Heart right ventricle (tissue), 16 donors: ENCODE measurements around the gene ABCB9. TPM values are rescaled to one million over a fixed set of nuclear protein-coding genes. Genes with fewer than 3 reads are reported as not detected.

Experiments
- ATAC-seq, 8 donors: fragments of 200-7000 bp; cut with Tn5 transposase; one replicate each; pipeline ENCODE4 v1.9.1; 2020; ENCODE audit warnings: mild to moderate bottlenecking in 8 of 8, moderate library complexity in 8 of 8, moderate number of reproducible peaks in 1 of 8
- DNase-seq, 2 donors: peaks; one replicate each; pipeline ENCODE4 v3.0.0-alpha.2; 2020
- H3K27ac ChIP-seq, 10 donors: fragments of 200-600 bp; sonication (generic) in 2 of 10; one replicate each; pipeline versions ENCODE4 v1.5.0 to v1.8.0; 2020 to 2022; ENCODE audit warnings: mild to moderate bottlenecking in 3 of 10
- H3K27me3 ChIP-seq, 7 donors: fragments of 200-600 bp; one replicate each; pipeline ENCODE4 v1.8.0; 2021 to 2022; ENCODE audit warnings: mild to moderate bottlenecking in 2 of 7
- H3K36me3 ChIP-seq, 9 donors: fragments of 200-600 bp; sonication (generic) in 1 of 9; one replicate each; pipeline versions ENCODE4 v1.5.0 to v1.8.0; 2020 to 2022; ENCODE audit warnings: mild to moderate bottlenecking in 2 of 9
- H3K4me1 ChIP-seq, 9 donors: fragments of 200-600 bp; sonication (generic) in 1 of 9; one replicate each; pipeline versions ENCODE4 v1.5.0 to v1.8.0; 2020 to 2022; ENCODE audit warnings: mild to moderate bottlenecking in 4 of 9
- H3K4me3 ChIP-seq, 10 donors: fragments of 200-600 bp; sonication (generic) in 2 of 10; one replicate each; pipeline versions ENCODE4 v1.5.0 to v1.8.0; 2020 to 2022; ENCODE audit warnings: mild to moderate bottlenecking in 7 of 10, moderate library complexity in 2 of 10
- H3K9me3 ChIP-seq, 11 donors: fragments of 200-600 bp in 10 of 11; sonication (generic) in 2 of 11; one replicate each; pipeline versions ENCODE4 v1.5.0 to v1.8.0; 2013 to 2022; ENCODE audit warnings: mild to moderate bottlenecking in 2 of 11, control low read depth in 1 of 11, moderate library complexity in 1 of 11
- WGBS, 2 donors: extraction: QIAGEN DNeasy Blood & Tissue Kit; methylation state at CpG; one replicate each; pipeline ENCODE4 v1.1.7; 2013; ENCODE audit warnings: inconsistent platforms in 1 of 2; 5-methylcytosine and 5-hydroxymethylcytosine counted together
- intact Hi-C, 10 donors: fragments of 100-400 bp; cut with DNase I; formaldehyde crosslinking; loops; one replicate each; pipeline versions ENCODE4 v1.11.1 to v1.14.2; 2022
- polyA plus RNA-seq, 2 donors: library from polyadenylated mRNA; stranded (reverse); fragments of 200-250 nt; gene quantifications; one replicate each; pipeline ENCODE4 v1.2.3, GENCODE V29; 2013
- total RNA-seq, 10 donors: library from RNA; stranded (reverse); fragmentation: NEBNext Ultra II Directional in 3 of 10; extraction: Animal tissue kit (Norgen Biotek cat#: 25700) in 3 of 10; gene quantifications; one replicate each; pipeline versions ENCODE4 v1.2.1 to v1.2.4, GENCODE V29; 2021 to 2023
- TF ChIP-seq, protein P1 (sequence below), 9 donors: fragments of 200-600 bp; sonication (generic) in 2 of 9; IDR thresholded peaks; one replicate each; pipeline versions ENCODE4 v1.5.0 to v1.8.0; 2021 to 2022; ENCODE audit warnings: antibody characterized with exemption in 9 of 9, mild to moderate bottlenecking in 5 of 9, moderate library complexity in 1 of 9
- donor health status: Arrhythmogenic right ventricular cardiomyopathy.
- donor health status: ischemic (EF 13 %, LVEDD 7.1; RV severe dilation, severe dysfunction).
- donor health status: healthy with polysubstance abuse.
- donor health status: DM: no; HTN: yes; CAD: no.
- donor health status: DM: no; HTN: no; CAD: no.
- donor health status: ischemic (EF 25% LVEDD 6.9; RV normal size, moderate dysfunction).
- donor health status: ischemic (EF 25% LVEDD 5.7; RV mildly dilated, moderate dysfunction).
- donor health status: healthy.
- donor health status: DM: yes; HTN: yes; CAD: no.
- donor health status: Ischemic cardiomyopathy.
- donor health status: ischemic (EF 35%, LVEDD 5.7; RV mildly dilated, moderate dysfunction).
- donor health status: nonischemic (EF 11% LVEDD 7.7; RV severe dilation, severe dysfunction).
- donor health status: DM: yes; HTN: yes; CAD: no.
- donor health status: PGD.
- donor health status: ischemic (EF 29% LVEDD 5.4; RV normal size, mild dysfunction).
- donor health status: nonischemic (EF 23%, LVEDD 6.1; RV moderate dilation, normal function).

Gene ABCB9
- total and polyA plus RNA-seq, 12 donors: 1.9 to 6.0 (median 4.5) TPM

DNA sequence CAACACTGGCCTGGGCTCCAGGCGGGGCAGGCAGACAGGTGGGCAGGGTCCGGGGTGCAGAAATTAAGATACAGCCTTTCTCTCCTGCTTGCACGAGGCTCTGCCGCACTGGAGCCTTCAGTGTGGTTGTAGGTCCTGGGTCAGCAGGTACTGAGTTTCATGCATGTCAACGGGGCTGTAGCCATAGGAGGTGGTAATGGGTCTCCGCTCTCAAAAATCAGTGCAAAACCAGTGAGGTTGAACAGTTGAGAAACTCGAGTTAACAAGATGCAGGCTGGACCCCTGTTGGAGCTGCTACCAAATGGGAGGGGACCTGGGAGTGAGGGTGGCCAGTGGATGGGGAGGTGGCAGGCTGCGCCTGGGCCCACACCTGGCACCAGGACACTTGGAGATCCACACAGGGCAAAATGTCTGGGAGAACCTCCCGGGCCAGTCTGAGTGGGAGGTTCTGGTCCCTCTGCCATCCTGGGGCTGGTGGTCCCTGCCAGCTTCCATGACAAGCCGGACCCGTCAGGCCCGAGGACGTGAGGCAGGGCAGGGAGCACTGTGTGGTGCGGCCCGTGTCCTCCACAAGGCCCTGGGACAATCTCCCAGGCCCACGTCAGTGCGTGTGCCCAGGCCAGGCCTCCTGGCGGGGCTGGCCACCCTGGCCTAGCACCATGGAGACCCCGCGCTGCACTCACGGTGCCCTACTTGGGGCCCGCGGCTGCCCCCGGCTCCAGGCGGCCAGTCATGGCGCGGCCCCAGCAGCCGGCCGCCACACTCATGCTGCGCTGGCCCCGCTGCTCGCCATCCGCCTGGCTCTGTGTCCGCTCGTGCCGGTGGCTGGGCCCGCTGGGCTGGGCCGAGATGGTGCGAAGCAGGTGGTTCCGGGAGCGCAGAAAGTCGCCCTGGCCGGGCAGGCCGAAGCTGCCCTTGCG lies 19.3 kb upstream of the ABCB9 start:
- TF ChIP-seq, protein P1, sequence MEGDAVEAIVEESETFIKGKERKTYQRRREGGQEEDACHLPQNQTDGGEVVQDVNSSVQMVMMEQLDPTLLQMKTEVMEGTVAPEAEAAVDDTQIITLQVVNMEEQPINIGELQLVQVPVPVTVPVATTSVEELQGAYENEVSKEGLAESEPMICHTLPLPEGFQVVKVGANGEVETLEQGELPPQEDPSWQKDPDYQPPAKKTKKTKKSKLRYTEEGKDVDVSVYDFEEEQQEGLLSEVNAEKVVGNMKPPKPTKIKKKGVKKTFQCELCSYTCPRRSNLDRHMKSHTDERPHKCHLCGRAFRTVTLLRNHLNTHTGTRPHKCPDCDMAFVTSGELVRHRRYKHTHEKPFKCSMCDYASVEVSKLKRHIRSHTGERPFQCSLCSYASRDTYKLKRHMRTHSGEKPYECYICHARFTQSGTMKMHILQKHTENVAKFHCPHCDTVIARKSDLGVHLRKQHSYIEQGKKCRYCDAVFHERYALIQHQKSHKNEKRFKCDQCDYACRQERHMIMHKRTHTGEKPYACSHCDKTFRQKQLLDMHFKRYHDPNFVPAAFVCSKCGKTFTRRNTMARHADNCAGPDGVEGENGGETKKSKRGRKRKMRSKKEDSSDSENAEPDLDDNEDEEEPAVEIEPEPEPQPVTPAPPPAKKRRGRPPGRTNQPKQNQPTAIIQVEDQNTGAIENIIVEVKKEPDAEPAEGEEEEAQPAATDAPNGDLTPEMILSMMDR (IDR thresholded peaks at IDR 0.05): no peak
- no peaks in the 10 kb centered on the region for H3K27me3 ChIP-seq
- H3K36me3 ChIP-seq: peaks cover 0 to 78% (median 10%) of the 10 kb centered on the region in 9 donors
- intact Hi-C loops: loop anchor here in 5 of 10 donors (10.0 kb wide), 2 partner anchors 159 to 169 kb away; partner anchors contain the start of gene PITPNM2 (in 4 of the 5)
- DNase-seq: no peak
- H3K4me3 ChIP-seq: peak overlapping the region in 2 of 10 donors; percentile 21 to 43
- WGBS, 2 donors: 89 to 91% methylated on average over 45 of the region's 45 CpGs
- peaks cover 26 to 47% (median 45%) of the 10 kb centered on the region in 9 donors for H3K4me1 ChIP-seq
- peak in 1 of 8 donors; percentile 1 for ATAC-seq
- H3K9me3 ChIP-seq: no peaks in the 10 kb centered on the region
- peak overlapping the region in 9 of 10 donors; percentile 5 to 82 (median 63) for H3K27ac ChIP-seq

DNA sequence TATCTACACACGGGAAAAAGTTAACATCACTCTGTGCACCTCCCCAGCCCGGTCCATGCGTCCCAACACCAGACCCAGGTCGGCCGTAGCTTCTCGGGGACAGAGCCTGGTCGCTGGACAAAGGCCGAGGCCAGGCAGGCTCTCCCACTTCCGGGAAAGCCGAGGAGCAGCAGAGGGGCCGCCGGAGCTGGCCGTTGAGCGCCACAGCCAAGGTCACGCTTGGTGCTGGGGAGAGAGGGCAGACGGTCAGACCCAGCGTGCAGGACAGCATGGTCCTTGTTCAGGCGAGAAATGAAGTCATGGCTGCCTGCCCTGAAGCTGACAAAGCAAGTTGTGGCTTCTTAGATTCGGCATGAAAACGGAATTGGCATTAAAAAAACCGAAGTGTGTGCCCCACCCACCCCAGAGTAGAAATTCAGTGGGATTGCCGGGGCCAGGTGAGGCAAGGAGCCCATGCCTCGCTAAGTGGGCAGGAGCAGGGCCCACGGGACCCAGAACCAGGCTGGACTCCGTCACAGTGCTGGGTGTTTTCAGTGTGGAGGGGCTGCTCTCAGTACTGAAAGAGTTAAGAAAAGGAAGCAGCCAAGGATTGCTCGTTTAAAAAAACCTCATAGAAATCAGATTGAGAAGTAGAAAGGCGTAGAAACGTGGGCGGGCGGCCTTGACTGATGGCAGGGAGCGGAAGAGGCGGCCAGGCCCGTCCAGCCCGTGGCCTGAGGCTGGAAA lies 18.5 kb upstream of the ABCB9 start:
- intact Hi-C loops: loop anchor here (5.0 to 10.0 kb wide), 6 partner anchors 160 to 253 kb away; partner anchors contain the start of genes PITPNM2 (in 5 of the 10), MPHOSPH9 (in 3 of the 10) and MTRFR (in 3 of the 10)
- H3K4me1 ChIP-seq: peaks cover 26 to 52% (median 49%) of the 10 kb centered on the region in 9 donors
- DNase-seq (peak in 1 of 2 donors; percentile 69), ATAC-seq (peak in 6 of 8 donors; percentile 4 to 41 (median 21))
- 27 to 42% methylated on average over 34 of the region's 34 CpGs for WGBS, 2 donors
- no peaks in the 10 kb centered on the region for H3K27me3 ChIP-seq
- TF ChIP-seq, protein P1 (IDR thresholded peaks at IDR 0.05): no peak
- H3K27ac ChIP-seq: peak overlapping the region in 9 of 10 donors; percentile 5 to 82 (median 63)
- H3K9me3 ChIP-seq: no peaks in the 10 kb centered on the region
- peak overlapping the region in 5 of 10 donors; percentile 21 to 43 (median 25) for H3K4me3 ChIP-seq
- H3K36me3 ChIP-seq: peaks cover 0 to 69% (median 6%) of the 10 kb centered on the region in 9 donors

DNA sequence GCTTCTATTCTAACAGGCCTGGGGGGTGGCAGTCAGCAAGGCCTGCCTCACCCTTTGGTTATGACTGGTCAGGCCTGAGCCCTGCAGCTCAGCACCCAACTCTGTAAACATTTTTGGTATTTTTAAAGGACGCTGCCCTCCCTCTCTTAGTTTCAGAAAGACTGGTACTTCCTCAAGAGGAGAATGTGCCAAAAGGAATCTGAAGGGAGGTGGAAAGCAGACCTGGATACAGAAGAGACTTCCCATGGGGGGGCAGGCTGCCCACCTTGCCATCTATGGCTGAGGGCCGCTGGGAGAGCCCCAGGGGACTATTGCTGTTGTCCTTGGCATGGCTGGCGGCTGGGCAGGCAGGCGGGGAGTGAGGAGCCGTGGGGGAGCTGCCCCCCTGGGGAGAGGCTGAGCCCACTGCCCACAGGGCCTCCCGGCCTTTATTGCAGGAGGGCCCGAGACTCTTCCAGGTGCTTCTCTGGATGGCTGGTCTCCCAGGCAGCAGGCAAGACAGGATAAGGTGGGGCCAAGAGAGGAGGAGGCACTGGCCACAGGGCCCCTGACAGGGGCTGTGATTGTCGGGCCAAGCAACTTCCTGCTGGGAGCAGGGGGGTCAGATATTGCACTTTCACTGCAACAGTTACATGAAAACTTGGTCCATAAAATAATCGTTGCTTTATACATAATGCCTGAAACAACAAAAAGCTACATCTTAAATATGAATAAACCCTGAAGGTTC lies 17.7 kb upstream of the ABCB9 start:
- Histone ChIP-seq H3K36me3 (peaks cover 0 to 61% (median 6%) of the 10 kb centered on the region in 9 donors), H3K27ac (peak overlapping the region in 9 of 10 donors; percentile 5 to 82 (median 63)), H3K9me3 (no peaks in the 10 kb centered on the region), H3K27me3 (no peaks in the 10 kb centered on the region), H3K4me3 (peak overlapping the region in 3 of 10 donors; percentile 21 to 43 (median 26)), H3K4me1 (peaks cover 31 to 59% (median 57%) of the 10 kb centered on the region in 9 donors)
- TF ChIP-seq, protein P1 (IDR thresholded peaks at IDR 0.05): no peak
- intact Hi-C loops: loop anchor here (5.0 to 10.0 kb wide), 6 partner anchors 161 to 253 kb away; partner anchors contain the start of genes PITPNM2 (in 5 of the 10), MPHOSPH9 (in 3 of the 10) and MTRFR (in 3 of the 10)
- 29 to 37% methylated on average over 8 to 9 of the region's 9 CpGs for WGBS, 2 donors
- no peak for DNase-seq
- peak in 5 of 8 donors; percentile 3 to 32 (median 16) for ATAC-seq
